ENCODE results near the gene CELA2A.
"Not testable (repeated sequence)": the region's sequence is repeated elsewhere in the genome, so short reads cannot be mapped to it uniquely, and the experiment has no call there.

The CELA2A gene

GRCh38 chr1:15465674-15466073, 9.1 kb downstream of the CELA2A start:
- Histone ChIP-seq H3K4me1 (peaks cover 13% of the 10 kb centered on the region), H3K9me3 (no peaks in the 10 kb centered on the region), H4K20me1 (no peaks in the 10 kb centered on the region), H3K27me3 (no peaks in the 10 kb centered on the region), H3K36me3 (no peaks in the 10 kb centered on the region), H3K4me3 (no peak overlapping the region), H3K27ac (no peak overlapping the region), H3K9ac (no peak overlapping the region), H3K4me2 (no peak overlapping the region)
- no peak for TF ChIP-seq Cebpa-rat (IDR thresholded peaks at IDR 0.05)

- H3K4me1 ChIP-seq, H4K20me1 ChIP-seq, H3K9me3 ChIP-seq, H3K4me2 ChIP-seq, H3K36me3 ChIP-seq, H3K27me3 ChIP-seq, H3K27ac ChIP-seq, H3K4me3 ChIP-seq, H3K9ac ChIP-seq: not testable (repeated sequence)
Measured at GRCh38 chr1:15466955-15467625, 10.6 kb downstream of the CELA2A start.

- H3K27me3 ChIP-seq = no peaks in the 10 kb centered on the region
Measured at GRCh38 chr1:15468145-15468544, 11.6 kb downstream of the CELA2A start.

GRCh38 chr1:15469361-15469760, 12.8 kb downstream of the CELA2A start:
- Histone ChIP-seq H3K36me3 (no peaks in the 10 kb centered on the region), H4K20me1 (no peaks in the 10 kb centered on the region)
- no peak for TF ChIP-seq Cebpa-rat (IDR thresholded peaks at IDR 0.05)

More at GRCh38 chr1:15468145-15468544, 11.6 kb downstream of the CELA2A start:
- H3K4me1 ChIP-seq = peaks cover 8% of the 10 kb centered on the region; the same call in 1 of the 2 replicates
- no peaks in the 10 kb centered on the region for H3K9me3 ChIP-seq
- no peak for TF ChIP-seq Cebpa-rat (IDR thresholded peaks at IDR 0.05)
- no peaks in the 10 kb centered on the region for H3K36me3 ChIP-seq
- no peak overlapping the region for H3K4me2 ChIP-seq
- H4K20me1 ChIP-seq = no peaks in the 10 kb centered on the region
- no peak overlapping the region for H3K4me3 ChIP-seq
- no peak overlapping the region for H3K27ac ChIP-seq
- no peak overlapping the region for H3K9ac ChIP-seq

GRCh38 chr1:15469821-15470448, 13.4 kb downstream of the CELA2A start:
- H4K20me1 ChIP-seq, H3K27me3 ChIP-seq, H3K9me3 ChIP-seq, H3K4me3 ChIP-seq, H3K4me1 ChIP-seq, H3K9ac ChIP-seq, H3K36me3 ChIP-seq, H3K4me2 ChIP-seq, H3K27ac ChIP-seq: not testable (repeated sequence)

More at GRCh38 chr1:15469361-15469760, 12.8 kb downstream of the CELA2A start:
- H3K4me2 ChIP-seq = no peak overlapping the region
- H3K9ac ChIP-seq = no peak overlapping the region
- no peak overlapping the region for H3K27ac ChIP-seq
- peaks cover 8% of the 10 kb centered on the region; the same call in 1 of the 2 replicates for H3K4me1 ChIP-seq
- H3K27me3 ChIP-seq = no peaks in the 10 kb centered on the region
- no peak overlapping the region for H3K4me3 ChIP-seq
- H3K9me3 ChIP-seq = no peaks in the 10 kb centered on the region

- not testable (repeated sequence) for H3K36me3 ChIP-seq, H3K27ac ChIP-seq, H3K4me3 ChIP-seq, H3K4me2 ChIP-seq, H3K9me3 ChIP-seq, H4K20me1 ChIP-seq, H3K9ac ChIP-seq, H3K27me3 ChIP-seq, H3K4me1 ChIP-seq
Measured at GRCh38 chr1:15471067-15471466, 14.5 kb downstream of the CELA2A start.

- not testable (repeated sequence) for H3K27ac ChIP-seq, H3K27me3 ChIP-seq, H3K9me3 ChIP-seq, H3K4me3 ChIP-seq, H3K36me3 ChIP-seq, H3K9ac ChIP-seq, H3K4me2 ChIP-seq, H4K20me1 ChIP-seq, H3K4me1 ChIP-seq
Measured at GRCh38 chr1:15471723-15472122, 15.2 kb downstream of the CELA2A start.

GRCh38 chr1:15472587-15472986, 16.1 kb downstream of the CELA2A start:
- H3K27ac ChIP-seq = no peak overlapping the region
- no peaks in the 10 kb centered on the region for H3K27me3 ChIP-seq
- no peak overlapping the region for H3K4me2 ChIP-seq
- H3K36me3 ChIP-seq = no peaks in the 10 kb centered on the region
- no peak overlapping the region for H3K4me3 ChIP-seq
- H3K4me1 ChIP-seq = peaks cover 8% of the 10 kb centered on the region; the same call in 1 of the 2 replicates
- TF ChIP-seq Cebpa-rat (IDR thresholded peaks at IDR 0.05) = no peak
- no peaks in the 10 kb centered on the region for H4K20me1 ChIP-seq
- H3K9ac ChIP-seq = no peak overlapping the region
- no peaks in the 10 kb centered on the region for H3K9me3 ChIP-seq

- Histone ChIP-seq H3K9me3 (no peaks in the 10 kb centered on the region), H3K4me3 (no peak within 1 kb of the TSS), H3K4me1 (no peaks in the 10 kb centered on the region), H3K27ac (no peak within 1 kb of the TSS), H3K36me3 (no peaks in the 10 kb centered on the region), H4K20me1 (no peaks in the 10 kb centered on the region), H3K27me3 (no peaks in the 10 kb centered on the region), H3K4me2 (no peak within 1 kb of the TSS), H3K9ac (no peak within 1 kb of the TSS)
- no peak for TF ChIP-seq Cebpa-rat (IDR thresholded peaks at IDR 0.05)
Measured at GRCh38 chr1:15475752-15476314, 19.3 kb downstream of the CELA2A start, which contains the start of gene CELA2B. CELA2B (plus strand) TSS chr1:15476104; CDS start chr1:15476126, 22 bp downstream.

GRCh38 chr1:15476927-15477326, 20.4 kb downstream of the CELA2A start:
- Histone ChIP-seq H3K9ac (no peak overlapping the region), H3K4me2 (no peak overlapping the region), H3K36me3 (no peaks in the 10 kb centered on the region), H3K9me3 (no peaks in the 10 kb centered on the region), H4K20me1 (no peaks in the 10 kb centered on the region), H3K27me3 (no peaks in the 10 kb centered on the region), H3K27ac (no peak overlapping the region), H3K4me1 (no peaks in the 10 kb centered on the region), H3K4me3 (no peak overlapping the region)
- TF ChIP-seq Cebpa-rat (IDR thresholded peaks at IDR 0.05) = no peak
